WTC11 (cell line): ENCODE measurements around the gene SLCO2A1. TPM values are rescaled to one million over a fixed set of nuclear protein-coding genes. Genes with fewer than 3 reads are reported as not detected.

Experiments
- ATAC-seq: fragments of 200-7000 bp; cut with Tn5 transposase; 2 replicates; pipeline ENCODE4 v1.10.0; 2021; ENCODE audit warnings: mild to moderate bottlenecking, moderate library complexity
- CTCF ChIA-PET: fragments of 300-600 bp; sonication (Branson Sonifier 250); formaldehyde crosslinking; loops from one replicate; lab custom pipeline; 2021; ENCODE audit warnings: antibody characterized with exemption; lab: Charles Lee
- POLR2A ChIA-PET: fragments of 350-600 bp; sonication (Branson Sonifier 250); formaldehyde crosslinking; loops from one replicate; lab custom pipeline; 2021; ENCODE audit warnings: antibody characterized with exemption; lab: Charles Lee
- DNase-seq: peaks from one replicate; pipeline ENCODE4 v3.0.0; 2021; ENCODE audit warnings: low spot score
- H3K27ac Mint-ChIP-seq: 2 replicates; pipeline ENCODE4 v1.8.0; 2021; ENCODE audit warnings: mixed read lengths
- H3K27me3 Mint-ChIP-seq: 2 replicates; pipeline ENCODE4 v1.8.0; 2021; ENCODE audit warnings: low read depth, mild to moderate bottlenecking, moderate library complexity, mixed read lengths
- H3K36me3 Mint-ChIP-seq: 2 replicates; pipeline ENCODE4 v1.8.0; 2021; ENCODE audit warnings: mixed read lengths
- H3K4me1 Mint-ChIP-seq: 2 replicates; pipeline ENCODE4 v1.8.0; 2022; ENCODE audit warnings: mixed read lengths
- H3K4me3 Mint-ChIP-seq: 2 replicates; pipeline ENCODE4 v1.8.0; 2021; ENCODE audit warnings: mild to moderate bottlenecking, moderate library complexity, mixed read lengths
- H3K9me3 Mint-ChIP-seq: 2 replicates; pipeline ENCODE4 v1.8.0; 2021; ENCODE audit warnings: mixed read lengths
- ERG ChIP-seq: fragments of 250-450 bp; sonication (Bioruptor Pico); IDR thresholded peaks from 2 replicates; pipeline ENCODE4 v1.8.0; 2021; ENCODE audit warnings: mild to moderate bottlenecking
- FOXK1 ChIP-seq: sonication (generic); formaldehyde crosslinking; IDR thresholded peaks from 2 replicates; pipeline ENCODE4 v1.8.0; 2022; ENCODE audit warnings: mild to moderate bottlenecking, moderate library complexity, missing genetic modification reagents
- HMGXB4 ChIP-seq: sonication (generic); formaldehyde crosslinking; IDR thresholded peaks from 2 replicates; pipeline ENCODE4 v1.8.1; 2023; ENCODE audit warnings: mild to moderate bottlenecking, moderate library complexity, missing genetic modification reagents
- NFATC4 ChIP-seq: fragments of 250-450 bp; sonication (Bioruptor Pico); IDR thresholded peaks from 2 replicates; pipeline ENCODE4 v1.9.0; 2021; ENCODE audit warnings: mild to moderate bottlenecking
- PRRX2 ChIP-seq: fragments of 250-450 bp; sonication (Bioruptor Pico); IDR thresholded peaks from 2 replicates; pipeline ENCODE4 v1.8.0; 2021; ENCODE audit warnings: mild to moderate bottlenecking
- TP53 ChIP-seq: sonication (generic); formaldehyde crosslinking; IDR thresholded peaks from 2 replicates; pipeline ENCODE4 v1.8.1; 2023; ENCODE audit warnings: mild to moderate bottlenecking, missing genetic modification reagents
- ZNF219 ChIP-seq: sonication (generic); formaldehyde crosslinking; IDR thresholded peaks from 2 replicates; pipeline ENCODE4 v1.8.0; 2023; ENCODE audit warnings: missing genetic modification reagents, mild to moderate bottlenecking, borderline replicate concordance
- ZNF512 ChIP-seq: sonication (generic); formaldehyde crosslinking; IDR thresholded peaks from 2 replicates; pipeline ENCODE4 v1.8.1; 2022; ENCODE audit warnings: missing genetic modification reagents, borderline replicate concordance
- total RNA-seq: library from RNA; stranded (reverse); gene quantifications from 3 replicates; pipeline ENCODE4 v1.2.3, GENCODE V29; 2021
- TF ChIP-seq, protein P1 (sequence below): sonication (generic); formaldehyde crosslinking; conservative IDR thresholded peaks from 2 replicates; pipeline ENCODE4 v1.8.1; 2023; ENCODE audit warnings: mild to moderate bottlenecking, low read depth, missing genetic modification reagents, moderate library complexity
- TF ChIP-seq, protein P2 (sequence below): sonication (generic); formaldehyde crosslinking; IDR thresholded peaks from 2 replicates; pipeline ENCODE4 v1.8.0; 2022; ENCODE audit warnings: missing genetic modification reagents

The SLCO2A1 gene
- total RNA-seq, 1 experiment from 2014 or later = 3.3 TPM

- Mint-ChIP-seq H3K27ac (no peak overlapping the region), H3K27me3 (no peaks in the 10 kb centered on the region), H3K4me3 (no peak overlapping the region), H3K4me1 (peaks cover 9% of the 10 kb centered on the region), H3K36me3 (no peaks in the 10 kb centered on the region), H3K9me3 (no peaks in the 10 kb centered on the region)
- ChIA-PET CTCF (interaction anchor here (1.2 to 2.4 kb wide), 3 partner anchors 8 to 94 kb away, joined by 4 to 7 read pairs (median 5); partner anchors contain the start of gene SLCO2A1), POLR2A (no interaction called here)
- DNase-seq (no peak), ATAC-seq (no peak)
- no peak for TF ChIP-seq ZNF512
- no peak for TF ChIP-seq PRRX2
- no peak for TF ChIP-seq NFATC4 (CRISPR knock-in tag)
- TF ChIP-seq HMGXB4 (CRISPR knock-in tag) = no peak
- no peak for TF ChIP-seq ERG (CRISPR knock-in tag)
- TF ChIP-seq, protein P1, sequence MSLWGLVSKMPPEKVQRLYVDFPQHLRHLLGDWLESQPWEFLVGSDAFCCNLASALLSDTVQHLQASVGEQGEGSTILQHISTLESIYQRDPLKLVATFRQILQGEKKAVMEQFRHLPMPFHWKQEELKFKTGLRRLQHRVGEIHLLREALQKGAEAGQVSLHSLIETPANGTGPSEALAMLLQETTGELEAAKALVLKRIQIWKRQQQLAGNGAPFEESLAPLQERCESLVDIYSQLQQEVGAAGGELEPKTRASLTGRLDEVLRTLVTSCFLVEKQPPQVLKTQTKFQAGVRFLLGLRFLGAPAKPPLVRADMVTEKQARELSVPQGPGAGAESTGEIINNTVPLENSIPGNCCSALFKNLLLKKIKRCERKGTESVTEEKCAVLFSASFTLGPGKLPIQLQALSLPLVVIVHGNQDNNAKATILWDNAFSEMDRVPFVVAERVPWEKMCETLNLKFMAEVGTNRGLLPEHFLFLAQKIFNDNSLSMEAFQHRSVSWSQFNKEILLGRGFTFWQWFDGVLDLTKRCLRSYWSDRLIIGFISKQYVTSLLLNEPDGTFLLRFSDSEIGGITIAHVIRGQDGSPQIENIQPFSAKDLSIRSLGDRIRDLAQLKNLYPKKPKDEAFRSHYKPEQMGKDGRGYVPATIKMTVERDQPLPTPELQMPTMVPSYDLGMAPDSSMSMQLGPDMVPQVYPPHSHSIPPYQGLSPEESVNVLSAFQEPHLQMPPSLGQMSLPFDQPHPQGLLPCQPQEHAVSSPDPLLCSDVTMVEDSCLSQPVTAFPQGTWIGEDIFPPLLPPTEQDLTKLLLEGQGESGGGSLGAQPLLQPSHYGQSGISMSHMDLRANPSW (CRISPR knock-in tag) = no peak
- no peak for TF ChIP-seq ZNF219 (CRISPR knock-in tag)
- TF ChIP-seq TP53 (CRISPR knock-in tag) = no peak
Observed at GRCh38 chr3:133935843-133936769, 93.6 kb downstream of the SLCO2A1 start.

- ChIA-PET POLR2A (no interaction called here), CTCF (interaction anchor here (2.3 kb wide), 1 partner anchor 30 kb away, joined by 5 read pairs; no protein-coding TSS in a partner anchor)
- TF ChIP-seq, protein P2, sequence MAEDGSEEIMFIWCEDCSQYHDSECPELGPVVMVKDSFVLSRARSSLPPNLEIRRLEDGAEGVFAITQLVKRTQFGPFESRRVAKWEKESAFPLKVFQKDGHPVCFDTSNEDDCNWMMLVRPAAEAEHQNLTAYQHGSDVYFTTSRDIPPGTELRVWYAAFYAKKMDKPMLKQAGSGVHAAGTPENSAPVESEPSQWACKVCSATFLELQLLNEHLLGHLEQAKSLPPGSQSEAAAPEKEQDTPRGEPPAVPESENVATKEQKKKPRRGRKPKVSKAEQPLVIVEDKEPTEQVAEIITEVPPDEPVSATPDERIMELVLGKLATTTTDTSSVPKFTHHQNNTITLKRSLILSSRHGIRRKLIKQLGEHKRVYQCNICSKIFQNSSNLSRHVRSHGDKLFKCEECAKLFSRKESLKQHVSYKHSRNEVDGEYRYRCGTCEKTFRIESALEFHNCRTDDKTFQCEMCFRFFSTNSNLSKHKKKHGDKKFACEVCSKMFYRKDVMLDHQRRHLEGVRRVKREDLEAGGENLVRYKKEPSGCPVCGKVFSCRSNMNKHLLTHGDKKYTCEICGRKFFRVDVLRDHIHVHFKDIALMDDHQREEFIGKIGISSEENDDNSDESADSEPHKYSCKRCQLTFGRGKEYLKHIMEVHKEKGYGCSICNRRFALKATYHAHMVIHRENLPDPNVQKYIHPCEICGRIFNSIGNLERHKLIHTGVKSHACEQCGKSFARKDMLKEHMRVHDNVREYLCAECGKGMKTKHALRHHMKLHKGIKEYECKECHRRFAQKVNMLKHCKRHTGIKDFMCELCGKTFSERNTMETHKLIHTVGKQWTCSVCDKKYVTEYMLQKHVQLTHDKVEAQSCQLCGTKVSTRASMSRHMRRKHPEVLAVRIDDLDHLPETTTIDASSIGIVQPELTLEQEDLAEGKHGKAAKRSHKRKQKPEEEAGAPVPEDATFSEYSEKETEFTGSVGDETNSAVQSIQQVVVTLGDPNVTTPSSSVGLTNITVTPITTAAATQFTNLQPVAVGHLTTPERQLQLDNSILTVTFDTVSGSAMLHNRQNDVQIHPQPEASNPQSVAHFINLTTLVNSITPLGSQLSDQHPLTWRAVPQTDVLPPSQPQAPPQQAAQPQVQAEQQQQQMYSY = no peak
- no peak for TF ChIP-seq FOXK1 (CRISPR knock-in tag)
- Mint-ChIP-seq H3K9me3 (no peaks in the 10 kb centered on the region), H3K4me1 (peaks cover 9% of the 10 kb centered on the region), H3K27ac (no peak overlapping the region), H3K4me3 (no peak overlapping the region), H3K36me3 (no peaks in the 10 kb centered on the region), H3K27me3 (no peaks in the 10 kb centered on the region)
- no peak for DNase-seq
- no peak for ATAC-seq
Observed at GRCh38 chr3:133934996-133935842, 94.5 kb downstream of the SLCO2A1 start.
